ENCODE data around the gene CHRNA7.

- TF ChIP-seq POLR2A (IDR thresholded peaks at IDR 0.05) (no peak), CTCF (IDR thresholded peaks at IDR 0.05) (no peak), POLR2AphosphoS5 (IDR thresholded peaks at IDR 0.05) (no peak)
Measured at GRCh38 chr15:32020156-32020555, 10.2 kb upstream of the CHRNA7 start.

Measured in breast epithelium (tissue), 3 donors.